GM12874 (cell line): Measurements from ENCODE around the gene NECAP2.

Experiments used
- TF ChIP-seq, protein P1 (sequence below): IDR thresholded peaks from 2 replicates; pipeline ENCODE4 v1.5.1; 2011; ENCODE audit warnings: low read depth, mild to moderate bottlenecking, control low read depth, low read length, moderate library complexity; ENCODE audit not compliant: insufficient read depth

NECAP2 gene

DNA sequence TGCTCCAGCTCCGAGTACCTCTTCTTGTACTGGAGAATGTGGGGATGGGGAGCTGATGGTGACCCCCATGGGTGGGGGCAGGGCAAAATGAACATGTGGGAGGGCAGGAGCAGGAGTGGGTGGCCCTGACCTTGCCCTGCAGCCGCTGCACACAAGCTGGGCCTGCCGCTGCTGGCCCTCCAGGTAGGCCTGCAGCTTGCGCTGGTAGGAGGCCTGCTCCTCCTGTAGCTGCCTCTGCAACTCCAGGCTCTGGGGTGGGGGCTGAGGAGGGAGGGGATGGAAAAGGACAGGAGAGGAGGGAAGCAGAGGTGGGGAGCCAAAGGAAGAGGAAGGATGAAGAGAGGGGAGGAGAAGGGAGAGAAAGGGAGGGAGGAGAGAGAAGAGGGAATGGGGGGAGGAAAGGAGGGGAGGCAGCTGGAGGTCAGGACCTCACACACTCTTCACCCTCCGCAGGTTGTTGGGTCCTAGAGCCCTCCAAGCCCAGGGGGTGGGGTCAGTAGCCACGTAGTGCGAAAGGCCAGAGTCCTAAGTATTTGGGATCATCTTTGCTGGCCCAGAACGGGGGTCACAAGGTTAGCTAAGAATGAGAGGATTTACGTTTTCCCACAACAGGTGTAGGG is 50.6 kb downstream of the NECAP2 start:
- TF ChIP-seq, protein P1, sequence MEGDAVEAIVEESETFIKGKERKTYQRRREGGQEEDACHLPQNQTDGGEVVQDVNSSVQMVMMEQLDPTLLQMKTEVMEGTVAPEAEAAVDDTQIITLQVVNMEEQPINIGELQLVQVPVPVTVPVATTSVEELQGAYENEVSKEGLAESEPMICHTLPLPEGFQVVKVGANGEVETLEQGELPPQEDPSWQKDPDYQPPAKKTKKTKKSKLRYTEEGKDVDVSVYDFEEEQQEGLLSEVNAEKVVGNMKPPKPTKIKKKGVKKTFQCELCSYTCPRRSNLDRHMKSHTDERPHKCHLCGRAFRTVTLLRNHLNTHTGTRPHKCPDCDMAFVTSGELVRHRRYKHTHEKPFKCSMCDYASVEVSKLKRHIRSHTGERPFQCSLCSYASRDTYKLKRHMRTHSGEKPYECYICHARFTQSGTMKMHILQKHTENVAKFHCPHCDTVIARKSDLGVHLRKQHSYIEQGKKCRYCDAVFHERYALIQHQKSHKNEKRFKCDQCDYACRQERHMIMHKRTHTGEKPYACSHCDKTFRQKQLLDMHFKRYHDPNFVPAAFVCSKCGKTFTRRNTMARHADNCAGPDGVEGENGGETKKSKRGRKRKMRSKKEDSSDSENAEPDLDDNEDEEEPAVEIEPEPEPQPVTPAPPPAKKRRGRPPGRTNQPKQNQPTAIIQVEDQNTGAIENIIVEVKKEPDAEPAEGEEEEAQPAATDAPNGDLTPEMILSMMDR: no peak

DNA sequence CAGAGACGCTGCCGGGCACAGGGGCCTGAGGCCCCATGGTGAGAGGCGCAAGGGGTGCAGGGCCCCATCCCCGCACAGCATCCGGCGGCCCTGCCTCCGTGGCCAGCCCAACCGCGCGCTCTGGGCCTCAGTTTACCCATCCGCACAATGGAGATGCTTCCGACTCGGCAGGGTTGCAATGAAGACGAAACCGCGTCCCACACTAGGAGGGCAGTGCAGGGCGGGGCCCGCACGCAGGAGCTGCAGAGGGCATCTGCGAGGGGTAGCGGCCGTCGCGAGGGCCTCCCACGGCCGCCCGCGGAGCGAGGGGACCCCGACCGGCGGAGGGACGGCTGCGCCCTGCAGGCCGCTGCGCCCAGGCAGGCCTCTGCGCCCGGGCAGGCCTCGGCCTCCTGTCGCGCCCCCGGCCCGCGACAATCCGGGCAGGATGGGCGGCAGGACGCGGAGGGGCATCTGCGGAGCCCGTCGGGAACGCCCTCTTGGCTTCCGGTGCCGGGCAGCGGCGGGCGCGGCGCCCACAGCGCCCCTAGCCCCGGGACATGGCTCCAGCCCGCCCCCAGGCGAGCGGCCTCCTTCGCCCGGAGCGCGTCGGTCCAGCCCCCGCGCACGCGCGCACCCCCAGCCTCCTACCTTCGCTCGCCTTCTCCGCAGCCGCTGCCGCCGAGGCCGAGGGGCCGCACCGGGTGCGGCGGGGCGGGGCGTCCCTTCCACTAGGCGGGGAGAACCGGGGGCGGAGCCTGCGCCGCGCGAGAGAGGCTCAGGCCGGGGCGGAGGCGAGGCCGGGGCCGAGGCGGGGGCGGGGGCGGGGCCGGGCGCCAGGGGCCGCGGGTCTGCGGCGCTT is 58.3 kb downstream of the NECAP2 start:
- TF ChIP-seq, protein P1: peak; percentile 18; the same call in 1 of the 2 replicates

GRCh38 chr1:16503494-16503893 is 63.0 kb downstream of the NECAP2 start:
- TF ChIP-seq, protein P1: no peak
